ENCODE measurements around the gene YBEY.

The YBEY gene

DNA sequence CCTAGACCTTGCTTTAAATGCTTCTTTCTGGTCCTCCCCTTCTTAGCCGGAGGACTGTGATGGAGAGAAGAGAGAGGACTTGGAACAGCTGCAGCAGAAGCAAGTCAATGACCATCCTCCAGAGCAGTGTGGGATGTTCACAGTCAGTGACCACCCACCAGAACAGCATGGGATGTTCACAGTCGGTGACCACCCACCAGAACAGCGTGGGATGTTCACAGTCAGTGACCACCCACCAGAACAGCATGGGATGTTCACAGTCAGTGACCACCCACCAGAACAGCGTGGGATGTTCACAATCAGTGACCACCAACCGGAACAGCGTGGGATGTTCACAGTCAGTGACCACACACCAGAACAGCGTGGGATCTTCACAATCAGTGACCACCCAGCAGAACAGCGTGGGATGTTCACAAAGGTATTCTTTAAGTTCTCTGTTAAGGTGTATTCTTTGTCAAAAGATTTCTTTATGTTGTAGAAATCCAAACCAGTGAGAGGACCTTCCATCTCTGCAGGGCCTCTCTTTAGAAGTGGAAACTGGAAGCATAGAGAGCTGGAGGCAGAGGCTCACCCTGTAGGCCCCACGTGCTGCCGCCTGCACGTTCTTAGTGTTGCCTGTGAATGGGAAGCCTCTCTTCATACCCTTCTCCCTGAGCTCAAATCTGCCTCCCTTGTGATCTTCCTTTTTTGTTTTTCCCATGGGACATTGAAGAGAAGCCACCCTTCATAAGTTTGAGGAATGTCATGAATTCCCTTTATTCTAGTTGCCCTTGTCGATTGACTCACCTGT is 48.4 kb downstream of the YBEY start:
- no peak for DNase-seq

DNA sequence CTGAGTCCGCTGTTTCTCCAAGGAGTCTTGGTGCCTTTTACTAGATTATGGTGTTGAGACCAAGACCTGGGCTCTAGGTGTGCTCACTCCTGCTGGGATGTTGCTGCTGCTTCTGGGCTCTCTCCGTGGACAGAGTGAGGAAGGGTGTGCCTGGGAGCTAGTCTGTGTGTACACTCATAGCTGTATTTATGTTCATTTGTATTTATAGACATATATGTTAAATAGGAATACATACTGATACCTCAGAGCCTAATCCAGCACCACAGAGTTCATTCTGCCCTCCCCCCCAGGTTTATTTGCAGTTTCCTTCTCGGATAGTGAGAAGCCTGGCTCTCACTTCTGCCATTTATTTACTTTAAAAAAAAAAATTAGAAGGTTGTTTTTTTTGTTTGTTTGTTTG is 50.5 kb downstream of the YBEY start:
- DNase-seq = no peak

GRCh38 chr21:46340998-46341397 is 54.9 kb downstream of the YBEY start:
- no peak for DNase-seq

DNA sequence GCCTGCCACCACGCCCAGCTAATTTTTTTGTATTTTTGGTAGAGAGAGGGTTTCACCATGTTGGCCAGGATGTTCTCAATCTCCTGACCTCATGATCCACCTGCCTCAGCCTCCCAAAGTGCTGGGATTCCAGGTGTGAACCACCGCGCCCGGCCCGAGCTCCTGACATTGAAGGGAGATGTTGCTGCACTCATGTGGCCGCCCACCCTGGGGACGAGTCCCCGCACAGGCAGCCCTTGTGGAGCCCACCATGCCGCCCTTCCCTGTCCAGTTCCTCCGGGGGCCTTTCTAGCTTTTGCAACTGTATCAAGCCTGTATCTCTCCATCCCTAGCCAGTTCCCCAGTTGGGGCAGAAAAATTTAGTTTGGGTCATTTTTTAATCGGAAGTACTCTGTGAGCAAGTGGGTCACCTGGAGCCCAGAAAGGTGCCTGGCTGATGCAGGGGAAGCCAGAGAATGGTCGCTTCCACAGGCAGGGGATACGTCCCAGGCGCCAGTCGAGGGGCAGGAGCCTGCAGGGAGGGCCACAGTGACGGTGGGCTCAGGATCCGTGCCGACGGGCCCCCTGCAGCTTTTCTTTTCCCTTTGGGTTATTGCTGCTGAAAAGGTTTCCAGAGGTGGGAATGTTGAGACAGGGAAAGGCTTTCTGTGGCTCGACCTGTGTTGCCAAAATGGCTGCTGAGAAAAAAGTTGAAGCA is 58.2 kb downstream of the YBEY start:
- no peak for DNase-seq

- no peak for DNase-seq
Measured at GRCh38 chr21:46345861-46346260, 59.7 kb downstream of the YBEY start.

DNA sequence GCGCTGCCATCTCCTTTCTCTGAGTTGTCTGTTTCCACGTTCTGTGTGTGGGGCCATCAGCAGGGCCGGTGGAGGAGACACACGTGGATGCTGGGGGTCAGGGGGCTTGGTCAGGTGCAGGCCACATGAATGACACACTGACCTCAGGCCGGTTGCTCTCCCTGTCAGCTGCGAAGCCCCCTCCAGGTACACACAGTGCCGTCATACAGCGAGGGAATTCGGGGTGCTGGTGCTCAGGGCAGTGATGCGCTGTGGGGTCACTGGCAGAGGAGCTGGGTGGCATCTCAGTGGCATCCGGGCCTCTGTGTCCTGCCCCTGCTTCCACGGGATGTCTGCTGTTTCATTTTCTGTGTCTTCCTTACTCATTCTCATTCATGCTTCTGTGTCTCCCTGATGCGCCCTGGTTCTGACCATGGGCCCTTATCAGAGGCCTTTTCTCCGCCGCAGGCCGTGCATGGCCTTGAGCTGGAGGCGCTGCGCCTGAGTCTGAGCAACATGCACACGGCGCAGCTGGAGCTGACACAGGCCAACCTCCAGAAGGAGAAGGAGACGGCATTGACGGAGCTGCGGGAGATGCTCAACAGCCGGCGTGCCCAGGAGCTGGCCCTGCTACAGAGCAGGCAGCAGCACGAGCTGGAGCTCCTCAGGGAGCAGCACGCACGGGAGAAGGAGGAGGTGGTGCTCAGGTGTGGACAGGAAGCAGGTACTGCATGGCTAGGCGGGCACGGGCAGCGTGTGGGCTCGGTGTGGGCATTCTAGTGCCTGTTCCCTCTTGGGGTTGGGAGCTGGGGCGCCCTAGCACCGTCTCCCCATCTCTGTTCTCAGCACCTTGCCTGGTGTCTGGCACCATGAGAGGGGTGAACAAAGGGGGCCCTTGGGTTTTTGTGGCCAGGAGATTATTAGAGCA is 60.4 kb downstream of the YBEY start:
- DNase-seq = no peak

- DNase-seq = no peak
Measured at GRCh38 chr21:46347203-46347550, 61.0 kb downstream of the YBEY start.

All from cerebellar nuclear complex (tissue), 1 donor.